Suprapubic skin (tissue), 4 donors: Measurements from ENCODE around the gene PGAP6. TPM values are rescaled to one million over a fixed set of nuclear protein-coding genes. Genes with fewer than 3 reads are reported as not detected.
A peak's percentile ranks its signal among the peaks of the same experiment; 100 is the strongest.

Experiments
- DNase-seq, 2 donors: peaks; one replicate each; pipeline ENCODE4 v3.0.0-alpha.2; 2019; ENCODE audit warnings: low spot score in 2 of 2
- H3K27ac ChIP-seq: fragments of 200-600 bp; sonication (generic); one replicate; pipeline ENCODE4 v1.5.1; 2019
- H3K27me3 ChIP-seq: fragments of 200-600 bp; sonication (generic); one replicate; pipeline ENCODE4 v1.5.1; 2019
- H3K36me3 ChIP-seq: fragments of 200-600 bp; sonication (generic); one replicate; pipeline ENCODE4 v1.5.1; 2019
- H3K4me1 ChIP-seq: fragments of 200-600 bp; sonication (generic); one replicate; pipeline ENCODE4 v1.5.1; 2019
- H3K4me3 ChIP-seq: fragments of 200-600 bp; sonication (generic); one replicate; pipeline ENCODE4 v1.5.1; 2019; ENCODE audit warnings: mild to moderate bottlenecking
- H3K9me3 ChIP-seq: fragments of 200-600 bp; sonication (generic); one replicate; pipeline ENCODE4 v1.5.1; 2019
- EP300 ChIP-seq: sonication (generic); formaldehyde crosslinking; IDR thresholded peaks from one replicate; pipeline ENCODE4 v1.6.1; 2017; ENCODE audit warnings: antibody characterized with exemption
- POLR2A ChIP-seq, 2 donors: fragments of 450-650 bp; IDR thresholded peaks; one replicate each; pipeline ENCODE4 v1.6.1; 2017; ENCODE audit warnings: antibody characterized with exemption in 2 of 2, mild to moderate bottlenecking in 2 of 2, moderate library complexity in 2 of 2
- POLR2AphosphoS5 ChIP-seq, 3 donors: sonication (generic); formaldehyde crosslinking; IDR thresholded peaks; one replicate each; pipeline ENCODE4 v1.6.1; 2017; ENCODE audit warnings: antibody characterized with exemption in 3 of 3
- WGBS: methylation state at CpG from one replicate; pipeline ENCODE4 v1.1.5; 2018; 5-methylcytosine and 5-hydroxymethylcytosine counted together
- total RNA-seq, 4 donors: library from RNA; depleted of rRNA; stranded (reverse); fragments of >200 nt; gene quantifications; one replicate each; pipeline ENCODE4 v1.1.0, GENCODE V29; 2016
- TF ChIP-seq, protein P1 (sequence below), 2 donors: fragments of 200-600 bp in 1 of 2; fragments of 450-650 bp in 1 of 2; sonication (generic) in 1 of 2; IDR thresholded peaks; one replicate each; pipeline ENCODE4 v1.5.1; 2016 to 2019; ENCODE audit warnings: antibody characterized with exemption in 2 of 2, mild to moderate bottlenecking in 1 of 2, moderate library complexity in 1 of 2

The PGAP6 gene
- total RNA-seq, 4 donors from 2014 or later: 12.6 to 19.3 (median 15.5) TPM

DNA sequence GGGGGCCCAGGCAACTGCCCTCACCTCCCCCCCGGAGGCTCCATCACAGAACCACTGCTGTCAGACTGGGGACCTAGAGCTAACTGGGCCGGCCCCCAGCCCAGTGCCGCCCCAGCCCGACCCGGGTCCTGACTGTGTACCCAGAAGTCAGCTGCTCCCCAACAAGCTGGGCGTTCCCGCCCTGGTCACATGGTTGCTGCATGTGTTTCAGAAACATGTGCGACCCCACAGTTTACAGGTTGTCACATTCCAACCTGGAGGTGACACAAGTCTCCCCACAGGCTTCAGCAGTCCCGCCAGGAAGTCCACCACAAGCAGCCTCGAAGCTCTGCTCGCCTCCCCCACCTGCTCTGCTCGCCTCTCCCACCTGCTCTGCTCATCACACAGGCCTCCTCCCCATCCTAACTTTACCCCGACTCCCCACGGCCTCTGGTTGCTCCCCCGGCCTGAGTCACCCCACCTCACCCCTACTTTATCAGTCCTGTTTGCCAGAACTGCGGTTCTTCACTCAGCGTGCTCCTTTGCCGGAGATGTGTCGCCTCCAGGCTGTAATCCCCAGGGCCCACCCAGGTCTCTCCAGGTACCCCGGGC, 12.4 kb downstream of the PGAP6 start:
- 73% methylated on average over 19 of the region's 20 CpGs for WGBS
- Histone ChIP-seq H3K27ac (no peak overlapping the region), H3K36me3 (peaks cover 50% of the 10 kb centered on the region), H3K9me3 (no peaks in the 10 kb centered on the region), H3K4me3 (peak overlapping the region; percentile 58), H3K4me1 (peaks cover 20% of the 10 kb centered on the region), H3K27me3 (no peaks in the 10 kb centered on the region)
- peak in 1 of 2 donors; percentile 60 for DNase-seq
- TF ChIP-seq POLR2AphosphoS5 (IDR thresholded peaks at IDR 0.05) (no peak), EP300 (no peak), POLR2A (IDR thresholded peaks at IDR 0.05) (no peak)
- TF ChIP-seq, protein P1, sequence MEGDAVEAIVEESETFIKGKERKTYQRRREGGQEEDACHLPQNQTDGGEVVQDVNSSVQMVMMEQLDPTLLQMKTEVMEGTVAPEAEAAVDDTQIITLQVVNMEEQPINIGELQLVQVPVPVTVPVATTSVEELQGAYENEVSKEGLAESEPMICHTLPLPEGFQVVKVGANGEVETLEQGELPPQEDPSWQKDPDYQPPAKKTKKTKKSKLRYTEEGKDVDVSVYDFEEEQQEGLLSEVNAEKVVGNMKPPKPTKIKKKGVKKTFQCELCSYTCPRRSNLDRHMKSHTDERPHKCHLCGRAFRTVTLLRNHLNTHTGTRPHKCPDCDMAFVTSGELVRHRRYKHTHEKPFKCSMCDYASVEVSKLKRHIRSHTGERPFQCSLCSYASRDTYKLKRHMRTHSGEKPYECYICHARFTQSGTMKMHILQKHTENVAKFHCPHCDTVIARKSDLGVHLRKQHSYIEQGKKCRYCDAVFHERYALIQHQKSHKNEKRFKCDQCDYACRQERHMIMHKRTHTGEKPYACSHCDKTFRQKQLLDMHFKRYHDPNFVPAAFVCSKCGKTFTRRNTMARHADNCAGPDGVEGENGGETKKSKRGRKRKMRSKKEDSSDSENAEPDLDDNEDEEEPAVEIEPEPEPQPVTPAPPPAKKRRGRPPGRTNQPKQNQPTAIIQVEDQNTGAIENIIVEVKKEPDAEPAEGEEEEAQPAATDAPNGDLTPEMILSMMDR (IDR thresholded peaks at IDR 0.05): no peak

DNA sequence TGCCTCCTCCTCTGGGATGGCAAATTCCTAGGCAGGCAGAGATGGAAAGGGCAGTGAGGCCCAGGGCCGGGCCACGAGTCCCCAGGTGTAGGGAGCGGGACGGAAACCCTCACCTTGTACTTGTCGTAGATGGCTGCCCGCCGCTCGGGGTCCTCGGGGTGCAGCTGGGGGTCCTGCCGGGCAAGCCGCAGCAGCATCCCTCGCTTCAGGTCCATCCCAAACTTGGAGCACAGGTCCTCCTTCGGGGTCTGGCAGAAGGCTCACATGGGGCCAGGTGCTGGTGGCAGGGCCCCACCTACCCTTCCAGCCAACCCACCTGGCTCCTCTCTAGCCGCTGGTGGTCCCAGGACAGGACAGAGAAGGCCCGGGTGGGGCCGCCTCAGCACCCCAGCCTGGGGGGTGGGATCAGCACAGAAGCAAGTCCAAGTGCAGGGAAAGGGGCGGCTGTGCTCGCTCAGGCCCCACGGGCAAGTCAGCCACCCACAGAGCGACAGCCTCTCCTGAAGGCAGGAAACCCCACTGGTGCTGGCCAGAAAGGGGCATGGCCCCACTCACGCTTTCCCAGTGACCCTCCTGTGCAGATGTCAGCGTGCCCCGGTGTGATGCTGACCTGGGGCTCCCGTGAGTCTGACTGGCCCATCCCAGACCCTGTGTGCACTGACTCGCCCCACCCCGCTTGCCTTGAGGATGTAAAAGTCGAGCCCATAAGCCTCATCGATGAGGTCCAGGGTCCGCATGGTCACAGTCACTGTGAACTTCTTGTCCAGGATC, 13.2 kb downstream of the PGAP6 start:
- Histone ChIP-seq H3K4me3 (no peak overlapping the region), H3K4me1 (peaks cover 20% of the 10 kb centered on the region), H3K36me3 (peaks cover 42% of the 10 kb centered on the region), H3K27ac (no peak overlapping the region), H3K9me3 (no peaks in the 10 kb centered on the region), H3K27me3 (no peaks in the 10 kb centered on the region)
- 94% methylated on average over 19 of the region's 29 CpGs for WGBS
- TF ChIP-seq POLR2A (IDR thresholded peaks at IDR 0.05) (no peak), POLR2AphosphoS5 (IDR thresholded peaks at IDR 0.05) (no peak), EP300 (no peak)
- TF ChIP-seq, protein P1 (IDR thresholded peaks at IDR 0.05): no peak
- DNase-seq: peak in 1 of 2 donors; percentile 60

DNA sequence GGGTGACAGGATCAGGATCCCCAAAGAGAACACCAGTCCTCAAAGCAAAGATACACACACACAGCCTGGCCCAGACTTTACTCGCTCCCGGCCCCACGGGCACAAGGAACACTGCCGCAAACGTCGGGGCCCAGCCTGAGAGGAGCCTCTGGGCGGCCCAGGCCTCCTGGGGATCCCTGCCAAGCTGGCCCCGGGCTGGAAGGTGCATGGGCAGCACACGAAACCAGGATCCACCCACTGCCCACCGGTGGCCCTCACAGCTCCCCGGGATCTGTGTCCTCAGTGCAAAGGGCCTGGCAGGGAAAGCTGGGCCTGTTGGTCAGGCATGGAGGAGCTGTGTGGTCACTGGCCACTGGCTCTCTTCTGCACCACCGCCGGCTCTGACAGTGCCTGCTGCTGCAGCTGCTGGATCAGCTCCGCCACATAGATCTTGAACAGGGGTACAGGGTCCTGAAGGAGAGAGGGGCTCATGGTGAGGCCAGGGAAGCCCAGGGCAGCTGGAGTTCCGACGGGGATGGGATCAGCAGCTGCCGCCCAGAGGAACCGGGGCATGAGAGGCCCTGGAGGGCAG, 14.4 kb downstream of the PGAP6 start:
- DNase-seq: no peak
- TF ChIP-seq POLR2A (IDR thresholded peaks at IDR 0.05): no peak
- TF ChIP-seq, protein P1 (IDR thresholded peaks at IDR 0.05): no peak
- no peak for TF ChIP-seq POLR2AphosphoS5 (IDR thresholded peaks at IDR 0.05)
- TF ChIP-seq EP300: no peak
- WGBS: no CpG with 5 or more reads among the region's 18 CpGs
- peaks cover 32% of the 10 kb centered on the region for H3K36me3 ChIP-seq
- H3K4me3 ChIP-seq: no peak overlapping the region
- H3K4me1 ChIP-seq: peaks cover 22% of the 10 kb centered on the region
- no peaks in the 10 kb centered on the region for H3K27me3 ChIP-seq
- no peak overlapping the region for H3K27ac ChIP-seq
- H3K9me3 ChIP-seq: no peaks in the 10 kb centered on the region

DNA sequence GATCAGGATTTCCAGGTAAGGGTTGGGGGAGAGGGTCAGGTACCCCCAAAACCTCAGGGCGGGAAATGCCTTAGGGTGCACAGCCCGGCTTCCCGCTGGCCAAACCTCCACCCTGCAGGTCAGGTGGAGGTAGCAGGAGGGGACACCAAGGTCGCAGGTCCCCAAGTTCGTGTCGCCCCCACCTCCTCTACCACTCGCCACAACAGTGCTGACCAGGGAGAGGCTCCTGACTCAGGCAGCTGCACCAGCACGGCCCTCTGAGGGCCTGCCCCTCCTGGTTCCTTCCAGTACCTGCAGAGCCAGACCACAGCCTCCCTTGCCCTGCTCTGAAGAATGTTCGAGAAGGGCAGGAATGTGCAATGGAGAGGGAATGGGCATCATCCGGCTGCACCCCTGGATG, 15.3 kb downstream of the PGAP6 start:
- Histone ChIP-seq H3K4me1 (peaks cover 27% of the 10 kb centered on the region), H3K9me3 (no peaks in the 10 kb centered on the region), H3K4me3 (no peak overlapping the region), H3K27me3 (no peaks in the 10 kb centered on the region), H3K36me3 (peaks cover 26% of the 10 kb centered on the region), H3K27ac (no peak overlapping the region)
- WGBS: 79% methylated on average over 8 of the region's 10 CpGs
- peak in 1 of 2 donors; percentile 55 for DNase-seq
- TF ChIP-seq POLR2AphosphoS5 (IDR thresholded peaks at IDR 0.05): no peak
- no peak for TF ChIP-seq EP300

DNA sequence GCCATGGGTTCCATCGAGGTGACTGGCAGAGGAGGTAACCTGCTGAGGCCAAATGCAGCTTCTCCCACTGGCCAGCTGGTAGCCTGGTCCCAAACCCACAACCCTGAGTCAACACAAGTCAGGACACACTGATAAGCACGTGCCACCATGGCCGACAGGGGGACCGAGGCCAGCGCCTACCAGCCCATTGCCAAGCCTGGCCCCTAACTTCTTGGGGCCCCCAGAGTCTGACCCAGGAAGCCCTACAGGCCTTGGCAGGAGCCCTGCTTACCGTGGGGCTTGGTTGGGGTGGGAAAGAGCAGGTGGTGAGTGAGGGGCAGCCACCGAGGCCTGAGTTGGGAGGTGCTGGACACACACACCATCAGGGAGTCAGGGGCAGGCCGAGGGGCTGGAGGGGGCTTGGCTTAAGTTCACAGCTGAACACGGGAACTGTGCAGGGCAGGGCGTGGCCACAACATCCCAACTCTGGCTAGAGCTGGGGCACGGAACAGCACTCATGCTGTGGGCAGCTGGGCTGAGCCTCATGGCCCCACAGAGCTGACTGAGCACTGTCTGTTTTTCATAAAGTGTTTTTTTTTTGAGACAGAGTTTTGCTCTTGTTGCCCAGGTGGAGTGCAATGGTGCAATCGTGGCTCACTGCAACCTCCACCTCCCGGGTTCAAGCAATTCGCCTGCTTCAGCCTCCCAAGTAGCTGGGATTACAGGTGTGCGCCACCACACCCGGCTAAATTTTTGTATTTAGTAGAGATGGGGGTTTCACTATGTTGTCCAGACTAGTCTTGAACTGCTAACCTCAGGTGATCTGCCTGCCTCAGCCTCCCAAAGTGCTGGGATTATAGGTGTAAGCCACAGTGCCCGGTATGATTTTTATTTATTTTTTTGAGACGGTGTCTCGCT, 16.9 kb downstream of the PGAP6 start:
- H3K27ac ChIP-seq: no peak overlapping the region
- H3K9me3 ChIP-seq: no peaks in the 10 kb centered on the region
- peaks cover 15% of the 10 kb centered on the region for H3K4me1 ChIP-seq
- 72% methylated on average over 12 of the region's 19 CpGs for WGBS
- H3K36me3 ChIP-seq: peaks cover 26% of the 10 kb centered on the region
- no peaks in the 10 kb centered on the region for H3K27me3 ChIP-seq
- DNase-seq: no peak
- TF ChIP-seq, protein P1 (IDR thresholded peaks at IDR 0.05): no peak
- TF ChIP-seq EP300 (no peak), POLR2A (IDR thresholded peaks at IDR 0.05) (no peak), POLR2AphosphoS5 (IDR thresholded peaks at IDR 0.05) (no peak)
- H3K4me3 ChIP-seq: no peak overlapping the region
